Non-pigmented ciliary epithelial cell (primary cell): ENCODE data around the gene MMP24.
A peak's percentile ranks its signal among the peaks of the same experiment; 100 is the strongest.

Experiments used
- DNase-seq: peaks from one replicate; pipeline ENCODE4 v3.0.0-alpha.2; 2010; ENCODE audit warnings: low read depth

Gene MMP24

DNA sequence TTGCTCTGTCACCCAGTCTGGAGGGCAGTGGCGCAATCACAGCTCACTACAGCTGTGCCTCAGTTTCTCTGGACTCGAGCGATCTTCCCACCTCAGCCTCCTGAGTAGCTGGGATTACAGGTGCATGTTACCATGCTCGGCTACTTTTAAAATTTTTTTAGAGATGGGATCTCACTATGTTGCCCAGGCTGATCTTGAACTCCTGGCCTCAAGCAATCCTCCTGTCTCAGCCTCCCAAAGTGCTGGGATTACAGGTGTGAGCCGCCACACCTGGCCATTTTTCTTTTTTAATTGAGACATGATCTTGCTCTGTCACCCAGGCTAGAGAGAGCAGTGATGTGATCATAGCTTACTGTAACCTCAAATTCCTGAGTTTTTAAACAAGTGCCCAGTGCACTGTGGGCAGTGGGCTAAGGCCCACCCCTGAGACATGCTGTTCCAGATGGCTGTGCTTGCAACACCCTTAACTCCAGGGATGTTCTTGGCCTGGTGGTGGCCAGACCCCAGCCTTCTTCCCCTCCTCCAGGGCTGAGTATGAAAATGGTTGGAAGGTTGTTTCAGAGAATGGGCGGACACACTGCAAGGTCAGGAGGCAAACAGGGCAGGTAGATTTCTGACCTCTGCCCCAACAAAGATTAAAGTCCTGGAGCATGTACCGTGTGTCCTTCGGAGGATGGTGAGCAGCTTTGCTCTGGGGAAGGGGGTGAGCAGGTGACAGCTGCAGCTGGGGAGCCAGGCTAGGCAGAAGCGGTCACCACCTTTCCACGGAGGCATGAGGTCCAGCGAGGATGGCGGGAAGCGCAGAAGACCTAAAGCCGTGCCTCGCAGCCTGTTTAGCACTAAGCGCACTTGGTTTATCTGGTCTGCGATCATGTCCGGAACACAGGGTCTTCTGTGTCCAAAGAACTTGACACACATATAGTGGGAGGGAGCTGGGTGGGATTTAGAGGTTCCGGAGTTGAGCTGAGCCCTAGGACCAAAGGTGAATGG lies 67.1 kb downstream of the MMP24 start:
- DNase-seq, result no peak

GRCh38 chr20:35294293-35294685 lies 67.8 kb downstream of the MMP24 start:
- no peak for DNase-seq

- DNase-seq, result no peak
Measured at GRCh38 chr20:35295058-35295457, 68.6 kb downstream of the MMP24 start.

GRCh38 chr20:35295674-35296073 lies 69.2 kb downstream of the MMP24 start:
- no peak for DNase-seq

- DNase-seq, result no peak
Measured at GRCh38 chr20:35296101-35296554, 69.6 kb downstream of the MMP24 start.

DNA sequence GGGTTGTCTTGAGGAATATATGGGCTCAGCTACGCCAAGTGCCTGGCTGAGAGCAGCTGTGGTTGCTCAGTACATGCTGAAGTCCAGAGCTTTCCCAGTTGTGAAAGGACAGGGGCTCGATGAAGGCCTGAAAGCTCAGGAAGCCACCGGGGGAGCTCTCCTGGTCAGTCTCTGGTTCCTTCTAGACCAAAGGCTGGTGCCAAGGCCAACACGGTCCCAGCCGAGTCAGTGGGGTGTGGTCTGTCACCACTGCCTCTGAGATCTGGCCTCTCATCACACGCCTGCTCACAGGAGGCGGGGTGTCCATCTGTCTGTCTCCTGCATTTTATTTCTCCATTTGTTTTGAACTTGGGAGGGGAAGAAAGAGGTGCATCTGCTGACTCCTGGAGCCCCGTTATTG lies 70.7 kb downstream of the MMP24 start:
- no peak for DNase-seq

DNA sequence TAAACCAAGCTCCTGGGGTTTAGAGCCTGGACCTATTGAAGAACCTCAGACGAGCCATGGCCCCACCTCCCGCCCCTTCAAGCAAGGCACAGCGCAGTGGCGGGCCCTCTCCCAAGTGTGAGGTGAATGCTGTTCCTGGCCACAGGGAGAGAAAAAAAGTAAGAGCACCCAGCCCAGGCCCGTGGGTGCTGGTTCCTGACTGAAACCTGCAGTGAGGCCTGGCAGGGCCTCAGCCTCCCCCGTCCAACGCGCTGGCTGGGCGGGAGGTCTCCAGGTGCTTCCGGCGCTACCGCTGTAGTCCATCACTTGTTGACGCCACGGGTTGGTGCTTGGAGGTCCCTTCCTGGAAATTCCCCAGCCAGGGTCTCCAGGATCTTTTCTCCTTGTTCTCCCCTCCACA lies 71.2 kb downstream of the MMP24 start:
- no peak for DNase-seq

DNA sequence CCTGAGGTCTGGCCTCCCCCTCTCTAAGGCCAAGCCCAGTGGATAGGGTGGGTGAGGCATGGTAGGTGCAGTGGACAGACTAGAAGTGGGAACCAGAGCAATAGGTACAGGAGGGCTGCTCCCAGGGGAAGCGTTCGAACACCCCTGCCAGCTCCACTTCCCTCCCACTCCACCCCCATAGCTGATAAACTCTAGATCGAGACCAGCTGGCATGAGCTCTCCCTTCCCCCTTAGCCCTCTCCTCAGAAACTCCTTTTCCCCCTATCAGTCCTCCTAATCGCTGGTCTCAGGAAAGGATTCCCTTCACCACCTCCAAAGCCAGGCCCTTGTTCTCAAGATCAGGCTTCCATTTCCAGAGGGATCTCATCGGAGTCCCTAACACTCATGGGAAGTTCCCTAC lies 71.8 kb downstream of the MMP24 start:
- DNase-seq, result no peak

- no peak for DNase-seq
Measured at GRCh38 chr20:35299780-35300179, 73.3 kb downstream of the MMP24 start.

DNA sequence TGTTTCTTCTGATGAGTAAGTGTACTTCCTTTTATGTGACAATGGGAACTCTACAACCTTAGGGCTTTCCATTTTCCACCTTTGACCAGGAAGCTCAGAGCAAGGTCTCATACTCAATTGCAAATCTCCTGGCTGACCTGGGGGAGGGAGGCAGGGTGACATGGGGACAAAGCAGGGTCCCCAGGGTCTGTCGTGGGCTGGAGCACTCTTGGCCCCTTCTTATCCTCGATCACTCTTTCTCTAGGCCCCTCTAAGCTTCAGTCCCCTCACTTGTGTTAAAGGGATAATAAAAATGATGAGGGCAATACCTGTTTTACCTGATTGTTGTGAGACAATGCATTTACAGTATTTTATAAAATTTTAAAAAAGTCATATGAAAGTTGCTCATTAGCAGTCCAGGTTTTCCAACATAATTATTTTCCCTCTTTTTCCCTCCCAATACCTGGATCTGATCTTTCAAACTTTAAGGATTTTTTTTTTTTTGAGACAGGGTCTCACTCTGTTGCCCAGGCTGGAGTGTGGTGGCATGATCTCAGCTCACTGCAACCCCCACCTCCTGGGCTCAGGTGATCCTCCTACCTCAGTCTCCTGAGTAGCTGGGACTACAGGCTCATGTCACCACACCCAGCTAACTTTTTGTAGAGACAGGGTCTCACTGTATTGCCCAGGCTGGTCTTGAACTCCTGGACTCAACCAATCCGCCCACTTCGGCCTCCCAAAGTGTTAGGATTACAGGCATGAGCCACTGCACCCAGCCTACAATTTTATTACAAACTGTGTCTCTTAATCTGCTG lies 74.2 kb downstream of the MMP24 start:
- DNase-seq, result no peak

- no peak for DNase-seq
Measured at GRCh38 chr20:35301426-35301825, 74.9 kb downstream of the MMP24 start.

GRCh38 chr20:35302421-35303335 lies 76.2 kb downstream of the MMP24 start:
- no peak for DNase-seq

- no peak for DNase-seq
Measured at GRCh38 chr20:35303382-35303734, 76.9 kb downstream of the MMP24 start.

GRCh38 chr20:35303735-35304491 lies 77.4 kb downstream of the MMP24 start:
- DNase-seq, result peak; percentile 74

DNA sequence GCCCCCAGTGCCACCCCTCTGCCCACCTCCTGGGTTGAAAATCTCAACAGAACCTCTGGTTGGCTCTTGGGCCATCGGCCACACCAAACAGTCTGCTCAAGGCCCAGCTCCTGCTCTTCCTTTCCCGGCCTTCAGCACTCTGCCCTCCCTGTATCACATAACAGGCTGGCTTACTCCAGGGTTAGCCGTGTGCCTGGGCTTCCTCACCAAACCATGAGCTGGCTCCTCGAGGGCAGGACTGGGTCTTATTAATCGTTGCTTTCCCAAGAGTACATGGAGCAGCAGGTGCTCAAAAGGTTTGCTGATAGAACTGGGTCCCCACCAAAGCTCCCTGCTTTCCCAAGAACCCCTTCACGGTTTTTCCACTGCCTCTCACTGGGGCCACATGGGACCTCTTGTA lies 78.5 kb downstream of the MMP24 start:
- no peak for DNase-seq

GRCh38 chr20:35305682-35306556 lies 79.4 kb downstream of the MMP24 start:
- peak; percentile 97 for DNase-seq

- DNase-seq, result no peak
Measured at GRCh38 chr20:35306931-35307517, 80.5 kb downstream of the MMP24 start.

- DNase-seq, result no peak
Measured at GRCh38 chr20:35307666-35308653, 81.5 kb downstream of the MMP24 start.

DNA sequence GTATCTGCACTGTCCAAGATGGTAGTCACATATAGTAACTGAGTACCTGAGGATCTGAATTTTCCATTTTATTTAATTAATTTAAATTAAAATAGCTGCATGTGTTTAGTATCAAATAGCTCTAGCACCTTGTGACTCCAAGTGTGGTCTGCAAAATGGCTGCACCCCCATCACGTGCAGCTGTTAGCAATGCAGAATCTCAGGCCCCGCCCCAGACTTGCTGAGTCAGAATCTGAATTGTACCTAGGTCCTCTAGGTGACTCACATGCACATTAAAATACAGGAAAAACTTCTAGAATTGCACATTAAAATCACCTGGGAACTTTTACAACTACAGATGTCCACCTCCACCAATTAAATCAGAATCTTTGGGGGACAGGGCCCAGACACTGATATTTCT lies 84.9 kb downstream of the MMP24 start:
- no peak for DNase-seq
